ENCODE measurements around the gene GPR183.
A peak's percentile ranks its signal among the peaks of the same experiment; 100 is the strongest.
"Not testable (repeated sequence)": the region's sequence is repeated elsewhere in the genome, so short reads cannot be mapped to it uniquely, and the experiment has no call there.

The GPR183 gene

GRCh38 chr13:99265821-99266426 lies 41.3 kb downstream of the GPR183 start:
- peak; percentile 17 for DNase-seq

GRCh38 chr13:99265162-99265800 lies 41.9 kb downstream of the GPR183 start:
- DNase-seq = no peak

GRCh38 chr13:99264051-99264450 lies 43.1 kb downstream of the GPR183 start:
- DNase-seq = peak; percentile 67

- no peak for DNase-seq
Observed at GRCh38 chr13:99263126-99263785, 43.9 kb downstream of the GPR183 start.

DNA sequence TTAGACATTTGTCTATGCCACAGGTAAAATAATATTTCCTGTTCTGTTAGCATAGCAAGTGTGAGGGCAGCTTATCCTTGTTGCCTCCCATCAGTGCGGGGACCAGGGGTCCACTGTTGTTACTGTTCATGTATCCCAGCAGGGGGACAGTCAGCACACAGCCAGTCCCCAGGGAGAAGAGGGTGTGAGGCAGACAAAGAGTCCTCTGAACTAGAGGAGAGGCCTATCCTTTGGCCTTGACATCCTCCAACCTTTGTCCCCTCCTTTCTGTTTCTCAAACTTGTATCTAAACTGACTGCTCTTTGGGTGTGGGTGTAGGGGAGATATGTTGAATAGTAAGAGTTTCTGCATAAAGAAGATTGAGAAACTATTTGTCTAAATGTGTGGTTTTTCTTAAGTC lies 46.1 kb downstream of the GPR183 start:
- DNase-seq = no peak

GRCh38 chr13:99260216-99260615 lies 47.0 kb downstream of the GPR183 start:
- DNase-seq = no peak

DNA sequence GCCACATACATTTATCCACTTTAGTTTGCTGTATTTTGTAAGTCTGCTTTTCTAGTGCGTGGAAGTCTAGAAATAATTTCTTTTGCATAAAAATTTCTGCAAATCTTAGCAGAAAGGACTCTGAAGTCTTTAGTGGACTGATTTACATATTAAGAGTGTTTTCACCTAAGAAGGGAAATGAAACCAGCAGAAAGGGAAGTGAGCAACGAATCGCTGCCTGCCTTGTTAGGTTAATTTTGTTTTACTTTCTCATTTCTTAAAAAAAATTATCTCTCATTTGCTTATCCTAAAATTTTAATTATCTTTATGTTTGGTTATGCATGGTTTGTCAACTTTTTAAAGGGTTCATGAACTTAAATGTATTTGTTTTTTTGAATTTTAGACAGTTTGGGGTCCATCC lies 48.3 kb downstream of the GPR183 start:
- no peak for DNase-seq

- DNase-seq = no peak
Observed at GRCh38 chr13:99258210-99258860, 48.9 kb downstream of the GPR183 start, which contains the start of gene GPR18. Gene GPR18, minus strand, starts transcription at chr13:99258379. Its CDS starts 2,507 bp downstream, at chr13:99255872.

- no peak for DNase-seq
Observed at GRCh38 chr13:99257291-99257690, 49.9 kb downstream of the GPR183 start.

DNA sequence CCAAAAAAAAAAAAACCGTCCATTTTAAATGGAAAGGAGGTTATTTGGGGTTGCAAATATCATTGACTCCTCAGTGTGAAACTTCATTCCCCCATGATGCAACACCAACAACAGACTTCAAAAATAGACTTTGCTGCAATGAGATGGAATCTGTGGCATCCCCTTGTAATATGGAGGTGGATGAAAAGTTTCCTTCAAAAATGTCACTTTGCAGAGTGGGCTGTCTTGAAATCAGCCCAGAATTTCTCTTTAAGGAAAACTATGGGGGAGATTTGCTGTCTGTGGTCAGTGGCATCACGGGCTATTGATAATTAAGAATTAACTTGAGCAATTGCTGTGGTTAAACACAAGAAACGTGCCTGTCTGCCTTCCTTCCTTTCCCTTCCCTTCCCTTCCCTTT lies 50.5 kb downstream of the GPR183 start:
- peak; percentile 43 for DNase-seq

GRCh38 chr13:99256283-99256682 lies 50.9 kb downstream of the GPR183 start:
- DNase-seq = no peak

DNA sequence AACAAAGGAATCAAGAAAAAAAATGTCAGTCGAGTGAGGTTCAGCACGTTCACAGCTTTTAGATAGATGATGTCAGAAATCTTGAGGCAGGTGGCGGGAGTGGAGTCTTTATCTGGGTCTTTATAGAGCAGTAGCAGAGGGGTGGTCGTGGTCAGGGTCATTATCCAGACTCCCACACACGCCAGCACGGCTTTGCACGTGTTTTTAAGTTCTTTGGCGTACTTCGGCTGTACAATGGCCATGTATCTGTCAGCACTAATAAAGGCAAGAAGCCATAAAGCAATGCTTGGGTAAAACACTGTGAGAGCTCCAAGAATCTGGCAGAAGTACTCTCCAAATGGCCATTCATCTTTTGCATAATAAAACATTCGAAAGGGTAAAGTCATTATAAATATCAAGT lies 51.9 kb downstream of the GPR183 start:
- no peak for DNase-seq

DNA sequence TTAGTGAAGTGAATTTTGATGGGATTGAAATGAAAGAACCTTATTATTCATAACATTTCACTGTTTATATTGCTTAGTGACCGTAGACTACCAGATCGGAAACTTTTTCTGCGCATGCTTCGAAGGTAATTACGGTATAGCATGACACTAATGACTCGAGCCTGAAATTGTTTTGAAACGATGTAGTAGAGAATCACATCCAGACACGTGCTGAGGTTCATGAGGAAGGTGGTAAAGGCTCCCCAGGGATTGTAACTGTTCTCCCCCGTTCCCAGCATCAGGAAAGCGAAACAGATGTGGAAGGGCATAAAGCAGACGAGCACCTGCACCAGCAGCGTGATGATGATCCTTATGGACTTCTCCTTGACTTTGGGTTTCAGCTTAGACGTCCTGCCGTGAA lies 52.4 kb downstream of the GPR183 start:
- DNase-seq = no peak

GRCh38 chr13:99251921-99252320 lies 55.3 kb downstream of the GPR183 start:
- no peak for DNase-seq

GRCh38 chr13:99250982-99251825 lies 56.0 kb downstream of the GPR183 start:
- no peak for DNase-seq

- not testable (repeated sequence) for DNase-seq
Observed at GRCh38 chr13:99249606-99250005, 57.6 kb downstream of the GPR183 start.

- DNase-seq = not testable (repeated sequence)
Observed at GRCh38 chr13:99249178-99249577, 58.0 kb downstream of the GPR183 start.

DNA sequence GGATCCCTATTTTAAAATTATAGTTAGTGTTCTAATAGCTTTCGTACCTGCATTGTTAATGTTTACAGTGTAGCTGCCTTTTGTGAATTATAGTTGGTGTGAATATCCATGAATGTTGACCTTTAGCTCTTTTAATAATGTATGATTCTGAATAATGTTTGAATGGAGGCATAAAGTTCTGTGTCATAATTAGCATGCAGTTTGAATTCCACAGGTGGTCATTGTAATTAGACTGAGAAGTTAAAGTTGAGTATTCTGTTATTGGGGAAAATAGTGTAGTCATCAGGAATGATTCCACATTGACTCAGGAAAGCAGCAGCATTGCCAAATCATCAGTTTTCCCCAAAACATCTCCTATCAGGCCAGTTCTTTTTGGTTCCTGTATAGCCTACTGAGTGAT lies 61.1 kb downstream of the GPR183 start:
- DNase-seq = no peak

All from GF-D8 (cell line).